Measurements from ENCODE around the gene NR3C2. TPM values are rescaled to one million over a fixed set of nuclear protein-coding genes. Genes with fewer than 3 reads are reported as not detected.

The NR3C2 gene
- total and polyA plus RNA-seq, 2 of the 4 experiments (the other 2 are of a cell fraction), result 1.1 to 2.3 TPM

DNA sequence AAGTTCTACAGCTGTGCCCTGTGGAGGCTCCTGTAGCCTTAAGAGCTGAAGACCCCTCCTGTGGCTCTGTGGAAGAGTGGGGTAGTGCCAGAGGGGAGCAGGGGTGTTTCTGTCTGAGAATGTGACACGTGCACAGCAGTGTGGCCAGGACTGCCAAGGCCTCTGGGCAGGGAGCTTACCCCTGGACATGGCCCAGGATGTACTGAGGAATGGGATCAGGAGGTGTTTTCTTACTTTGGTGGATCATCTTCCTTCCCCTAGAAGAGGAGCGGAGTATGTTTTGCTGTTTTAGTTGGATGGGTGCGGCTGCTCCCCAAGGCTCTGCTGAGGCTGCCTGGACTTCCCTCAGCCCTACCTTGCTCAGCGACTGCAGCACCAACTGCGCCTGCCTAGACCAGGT is 367.8 kb downstream of the NR3C2 start:
- intact Hi-C loops (cut with micrococcal nuclease) (no loop called here), dilution Hi-C loops (cut with HindIII; ENCODE audit: low sequenced_read_pairs, unreplicated experiment) (no loop called here), in situ Hi-C loops (cut with MboI; ENCODE audit: low sequenced_read_pairs) (no loop called here)
- Histone ChIP-seq H2BK120ac (ENCODE audit: low read depth, low read length) (no peak overlapping the region), H3K79me1 (ENCODE audit: low read depth in 1 of 2, low read length in 2 of 2) (peaks cover 4 to 9% of the 10 kb centered on the region in 2 experiments; a peak in 3 of 4 replicates), H3K27ac (ENCODE audit: insufficient read depth, low read length) (no peak overlapping the region), H3K36me3 (ENCODE audit: control insufficient read depth, insufficient read depth, low read length) (peaks cover 44% of the 10 kb centered on the region), H3K4me2 (ENCODE audit: low read depth, low read length) (no peak overlapping the region), H3K9me3 (ENCODE audit: control insufficient read depth, insufficient read depth, low read length) (peaks cover 15% of the 10 kb centered on the region), H3K4me1 (ENCODE audit: control insufficient read depth, insufficient read depth, low read length) (peaks cover 2% of the 10 kb centered on the region; the same call in 1 of the 2 replicates), H2AK9ac (replicated peaks; ENCODE audit: low read depth, low read length, poor library complexity) (no peak overlapping the region), H3K56ac (ENCODE audit: extremely low read depth, insufficient read depth, low read length) (no peak overlapping the region), H3K27me3 (ENCODE audit: control insufficient read depth, insufficient read depth, low read length) (no peaks in the 10 kb centered on the region), H3K9me1 (ENCODE audit: insufficient read depth, low read length) (no peaks in the 10 kb centered on the region), H4K91ac (ENCODE audit: insufficient read depth, low read depth, low read length) (no peak overlapping the region), H2AFZ (replicated peaks; ENCODE audit: low read length, poor library complexity) (no peak overlapping the region), H3K4me3 (ENCODE audit: insufficient read depth, low read depth, low read length) (no peak overlapping the region), H3K18ac (ENCODE audit: low read depth, low read length) (no peak overlapping the region), H4K5ac (ENCODE audit: low read depth, low read length) (no peak overlapping the region), H3K14ac (replicated peaks; ENCODE audit: low read depth, low read length) (no peak overlapping the region), H3K23ac (ENCODE audit: low read depth, low read length) (no peak overlapping the region), H3K4ac (ENCODE audit: low read depth, low read length) (no peak overlapping the region), H2BK5ac (ENCODE audit: low read depth, low read length, poor library complexity, severe bottlenecking) (no peak overlapping the region), H2BK15ac (ENCODE audit: low read depth, low read length) (no peak overlapping the region), H4K20me1 (ENCODE audit: insufficient read depth, low read length) (no peaks in the 10 kb centered on the region), H2AK5ac (ENCODE audit: low read depth, low read length) (no peak overlapping the region), H4K8ac (ENCODE audit: low read depth in 2 of 2, low read length in 2 of 2) (no peak overlapping the region), H3K9ac (ENCODE audit: low read depth, low read length) (no peak overlapping the region), H2BK20ac (ENCODE audit: low read depth, low read length) (no peak overlapping the region)
- no TSS peak for BruUV-seq (replicated peaks)
- 100% methylated on average over 3 of the region's 5 CpGs; no CpG with 5 or more reads in 1 of the 2 experiments for WGBS, 2 experiments (ENCODE audit: extremely low coverage in 2 of 2, insufficient read length in 1 of 2)
- ChIA-PET CTCF (no interaction called here), POLR2A (ENCODE audit: unreplicated experiment) (no interaction called here)
- TF ChIP-seq NFE2L2 (IDR thresholded peaks at IDR 0.05; ENCODE audit: low read depth, low read length), result no peak
- TF ChIP-seq, protein P1, sequence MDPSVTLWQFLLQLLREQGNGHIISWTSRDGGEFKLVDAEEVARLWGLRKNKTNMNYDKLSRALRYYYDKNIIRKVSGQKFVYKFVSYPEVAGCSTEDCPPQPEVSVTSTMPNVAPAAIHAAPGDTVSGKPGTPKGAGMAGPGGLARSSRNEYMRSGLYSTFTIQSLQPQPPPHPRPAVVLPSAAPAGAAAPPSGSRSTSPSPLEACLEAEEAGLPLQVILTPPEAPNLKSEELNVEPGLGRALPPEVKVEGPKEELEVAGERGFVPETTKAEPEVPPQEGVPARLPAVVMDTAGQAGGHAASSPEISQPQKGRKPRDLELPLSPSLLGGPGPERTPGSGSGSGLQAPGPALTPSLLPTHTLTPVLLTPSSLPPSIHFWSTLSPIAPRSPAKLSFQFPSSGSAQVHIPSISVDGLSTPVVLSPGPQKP (IDR thresholded peaks at IDR 0.05; ENCODE audit: borderline replicate concordance, low read depth, low read length), result no peak
- no peak for TF ChIP-seq CHD1 (IDR thresholded peaks at IDR 0.05; ENCODE audit: low read depth, low read length)
- no peak for TF ChIP-seq MAZ (IDR thresholded peaks at IDR 0.05; ENCODE audit: borderline replicate concordance, low read depth, low read length)
- ATAC-seq (ENCODE audit: low read depth) (no peak), DNase-seq (no peak)

All from IMR-90 (cell line).